Fibroblast of pulmonary artery (primary cell): ENCODE measurements around the gene DNPEP.

ENCODE experiments used
- DNase-seq: peaks from one replicate; pipeline ENCODE4 v3.0.0-alpha.2; 2010; ENCODE audit warnings: low read depth
- H3K4me3 ChIP-seq: replicated peaks from 2 replicates; pipeline ENCODE4 v1.5.1; 2011; ENCODE audit warnings: low read depth, mild to moderate bottlenecking, control low read depth, low read length, moderate library complexity
- TF ChIP-seq, protein P1 (sequence below): IDR thresholded peaks from 2 replicates; pipeline ENCODE4 v1.5.1; 2011; ENCODE audit warnings: mild to moderate bottlenecking, control low read depth, low read length, inconsistent platforms; ENCODE audit errors: missing control alignments

Gene DNPEP

DNA sequence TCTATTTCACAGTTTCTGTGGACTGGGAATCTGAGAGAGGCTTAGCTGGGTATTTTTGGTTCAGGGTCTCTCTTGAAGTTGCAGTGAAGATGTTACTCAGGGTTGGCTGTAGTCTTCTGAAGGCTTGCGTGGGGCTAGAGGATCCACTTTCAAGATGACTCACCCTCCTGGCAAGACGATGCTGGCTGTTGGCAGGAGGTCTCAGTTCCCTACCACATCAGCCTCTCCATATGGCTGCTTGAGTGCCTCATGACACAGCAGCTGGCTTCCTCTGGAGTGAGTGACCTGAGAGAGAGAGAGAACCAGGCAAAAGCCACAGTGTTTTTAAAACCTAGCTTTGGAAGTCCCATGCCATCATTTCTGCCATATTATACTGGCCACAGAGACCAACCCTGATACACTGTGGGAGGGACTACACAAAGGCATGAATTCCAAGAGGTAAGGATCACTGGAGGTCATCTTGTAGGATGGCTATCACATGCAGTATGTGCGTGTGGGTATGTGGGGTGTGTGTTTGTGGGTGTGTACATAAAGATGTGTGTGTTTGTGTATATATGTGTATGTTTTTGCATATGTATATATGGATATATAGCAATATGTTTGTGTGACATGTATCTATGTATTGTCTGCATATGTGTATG, 25.1 kb downstream of the DNPEP start:
- no peak overlapping the region for H3K4me3 ChIP-seq
- TF ChIP-seq, protein P1, sequence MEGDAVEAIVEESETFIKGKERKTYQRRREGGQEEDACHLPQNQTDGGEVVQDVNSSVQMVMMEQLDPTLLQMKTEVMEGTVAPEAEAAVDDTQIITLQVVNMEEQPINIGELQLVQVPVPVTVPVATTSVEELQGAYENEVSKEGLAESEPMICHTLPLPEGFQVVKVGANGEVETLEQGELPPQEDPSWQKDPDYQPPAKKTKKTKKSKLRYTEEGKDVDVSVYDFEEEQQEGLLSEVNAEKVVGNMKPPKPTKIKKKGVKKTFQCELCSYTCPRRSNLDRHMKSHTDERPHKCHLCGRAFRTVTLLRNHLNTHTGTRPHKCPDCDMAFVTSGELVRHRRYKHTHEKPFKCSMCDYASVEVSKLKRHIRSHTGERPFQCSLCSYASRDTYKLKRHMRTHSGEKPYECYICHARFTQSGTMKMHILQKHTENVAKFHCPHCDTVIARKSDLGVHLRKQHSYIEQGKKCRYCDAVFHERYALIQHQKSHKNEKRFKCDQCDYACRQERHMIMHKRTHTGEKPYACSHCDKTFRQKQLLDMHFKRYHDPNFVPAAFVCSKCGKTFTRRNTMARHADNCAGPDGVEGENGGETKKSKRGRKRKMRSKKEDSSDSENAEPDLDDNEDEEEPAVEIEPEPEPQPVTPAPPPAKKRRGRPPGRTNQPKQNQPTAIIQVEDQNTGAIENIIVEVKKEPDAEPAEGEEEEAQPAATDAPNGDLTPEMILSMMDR, result no peak
- peak; percentile 95 for DNase-seq

DNA sequence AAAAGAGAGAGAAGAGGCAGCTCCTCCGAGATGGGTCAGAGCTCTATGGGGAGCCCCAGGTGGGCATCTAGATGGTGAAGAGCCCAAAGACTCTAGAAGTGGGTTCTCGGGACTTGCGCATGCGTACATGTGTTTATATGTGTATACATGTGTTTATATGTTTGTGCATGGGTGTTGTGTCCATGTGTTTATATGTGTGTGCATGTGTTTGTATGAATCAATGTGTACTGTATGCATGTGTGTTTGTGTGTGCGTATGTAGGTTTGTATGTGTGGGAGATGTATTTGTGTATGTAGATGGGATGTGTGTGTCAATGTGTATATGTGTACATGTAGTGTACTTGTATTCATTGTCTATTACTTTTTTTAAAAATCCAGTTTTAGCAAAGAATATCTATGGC, 25.6 kb downstream of the DNPEP start:
- TF ChIP-seq, protein P1, result no peak
- H3K4me3 ChIP-seq, result no peak overlapping the region
- no peak for DNase-seq

DNA sequence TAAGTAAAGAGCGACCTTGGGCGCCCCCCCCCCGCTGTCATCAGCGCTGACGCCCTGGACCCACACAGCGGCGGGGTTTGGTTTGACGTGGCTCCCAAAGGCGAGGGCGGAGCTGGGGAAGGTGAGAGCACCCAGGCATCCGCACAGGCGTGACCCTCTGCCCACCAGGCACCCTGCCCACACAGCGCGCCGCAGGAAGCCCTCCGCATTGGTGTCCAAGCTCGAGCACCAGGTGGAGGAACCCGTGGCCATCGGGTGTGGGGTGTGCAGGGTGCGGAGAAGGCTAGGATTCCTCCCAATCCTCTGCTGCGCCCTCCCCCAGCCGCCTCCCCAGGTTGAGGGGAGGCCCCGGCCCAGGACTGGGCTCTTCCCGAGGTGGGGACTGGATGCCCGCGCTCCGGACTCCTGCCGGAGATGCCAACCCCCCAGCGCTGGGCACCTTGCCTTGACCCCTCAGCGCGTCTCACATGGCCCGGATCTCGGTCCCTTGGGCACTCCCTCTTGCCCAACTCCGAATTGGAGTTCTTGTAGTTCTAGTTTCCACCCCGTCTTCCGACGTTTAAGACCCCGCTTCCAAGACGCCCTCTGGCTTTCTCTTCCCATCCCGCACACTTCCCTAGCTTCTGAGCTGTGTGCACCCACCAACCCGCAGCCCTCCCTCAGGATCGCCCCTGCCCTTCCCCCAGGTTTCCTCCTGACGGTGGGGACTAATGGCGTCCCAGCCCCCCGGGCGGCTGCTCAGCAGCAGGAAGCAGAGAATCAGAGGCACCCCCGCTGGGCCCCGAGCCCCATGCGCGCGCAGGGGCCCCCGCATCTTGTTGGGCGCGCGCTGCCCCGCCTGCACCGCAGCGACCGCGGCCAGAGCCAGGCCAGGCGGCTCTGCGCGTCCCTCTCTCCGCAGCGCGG, 29.3 kb downstream of the DNPEP start:
- TF ChIP-seq, protein P1, result no peak
- no peak for DNase-seq
- H3K4me3 ChIP-seq, result no peak overlapping the region

DNA sequence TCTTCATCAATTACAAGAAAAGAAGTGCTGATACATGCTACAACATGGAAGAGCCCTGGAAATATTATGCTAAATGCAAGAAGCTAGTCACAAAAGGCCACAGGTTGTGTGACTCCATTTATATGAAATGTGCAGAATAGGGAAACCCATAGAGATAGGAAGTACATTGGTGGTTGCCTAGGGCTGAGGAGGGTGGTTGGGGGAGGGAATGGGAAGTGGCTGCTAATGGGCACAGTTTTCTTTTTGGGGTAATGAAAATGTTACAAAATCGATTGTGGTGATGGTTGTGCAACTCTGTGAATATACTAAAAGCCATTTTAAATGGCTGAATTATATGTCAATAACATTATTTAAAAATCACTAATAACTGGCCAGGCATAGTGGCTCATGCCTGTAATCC, 30.9 kb downstream of the DNPEP start:
- no peak overlapping the region for H3K4me3 ChIP-seq
- TF ChIP-seq, protein P1, result no peak
- DNase-seq, result no peak

DNA sequence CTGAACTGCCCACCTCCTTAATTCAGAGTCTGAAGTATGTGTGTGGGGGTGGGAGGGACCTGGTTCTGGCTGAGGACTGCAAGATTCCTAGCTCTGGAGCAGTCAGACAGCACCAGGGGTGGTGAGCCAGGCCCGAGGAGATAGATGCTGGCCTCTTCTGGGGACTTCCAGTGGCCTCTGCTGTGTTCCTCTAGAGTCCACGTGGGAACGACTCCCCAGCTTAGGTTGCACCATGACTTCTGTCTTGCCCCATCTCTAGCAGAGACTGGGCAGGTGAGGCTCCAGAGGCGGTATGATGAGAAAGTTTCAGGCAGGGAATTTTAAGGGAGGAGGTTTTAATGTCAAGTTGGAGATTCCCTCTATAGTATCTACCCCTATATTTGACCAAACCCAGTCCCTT, 33.1 kb downstream of the DNPEP start:
- TF ChIP-seq, protein P1, result no peak
- no peak overlapping the region for H3K4me3 ChIP-seq
- no peak for DNase-seq

DNA sequence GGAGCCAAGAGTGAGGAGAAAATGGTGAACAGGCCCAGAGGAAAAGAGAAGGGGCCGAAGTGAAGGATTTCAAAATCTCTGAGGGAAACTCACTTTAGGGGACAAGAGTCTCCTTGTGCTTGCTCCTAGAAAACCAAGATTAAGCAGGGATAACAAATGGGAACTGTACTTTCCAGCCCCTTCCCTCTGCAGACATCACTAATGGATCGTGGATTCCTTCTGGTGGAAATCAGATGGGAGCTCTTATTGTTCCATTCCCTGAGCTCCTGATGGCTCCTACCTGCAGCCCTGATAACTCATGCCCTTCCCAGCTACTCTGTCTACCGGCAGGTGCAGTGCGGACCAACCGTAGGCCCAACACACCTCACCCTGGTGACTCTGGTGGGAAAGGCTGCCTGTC, 34.6 kb downstream of the DNPEP start:
- TF ChIP-seq, protein P1, result no peak

More for the DNA sequence above, 34.6 kb downstream of the DNPEP start:
- no peak overlapping the region for H3K4me3 ChIP-seq
- DNase-seq, result no peak
